ENCODE measurements around the gene DCAF8.

Gene DCAF8

GRCh38 chr1:160186246-160186645 is 76.1 kb downstream of the DCAF8 start:
- TF ChIP-seq CTCF (IDR thresholded peaks at IDR 0.05; ENCODE audit: poor library complexity, severe bottlenecking): no peak
- Histone ChIP-seq H3K27ac (ENCODE audit: poor library complexity, severe bottlenecking) (no peak overlapping the region), H3K36me3 (ENCODE audit: low read depth) (no peaks in the 10 kb centered on the region), H3K4me1 (ENCODE audit: insufficient read depth, poor library complexity, severe bottlenecking) (no peaks in the 10 kb centered on the region), H3K4me3 (ENCODE audit: severe bottlenecking) (no peak overlapping the region), H3K9me3 (ENCODE audit: severe bottlenecking) (no peaks in the 10 kb centered on the region), H3K27me3 (ENCODE audit: insufficient read depth, poor library complexity, severe bottlenecking) (no peaks in the 10 kb centered on the region)
- no peak for ATAC-seq (ENCODE audit: low read depth)
- no peak for DNase-seq (ENCODE audit: low spot score)

GRCh38 chr1:160179336-160179735 is 83.0 kb downstream of the DCAF8 start:
- H3K4me3 ChIP-seq (ENCODE audit: severe bottlenecking): no peak overlapping the region
- ATAC-seq (ENCODE audit: low read depth) (no peak), DNase-seq (ENCODE audit: low spot score) (no peak)
- H3K4me1 ChIP-seq (ENCODE audit: insufficient read depth, poor library complexity, severe bottlenecking): no peaks in the 10 kb centered on the region
- no peak overlapping the region for H3K27ac ChIP-seq (ENCODE audit: poor library complexity, severe bottlenecking)
- no peaks in the 10 kb centered on the region for H3K27me3 ChIP-seq (ENCODE audit: insufficient read depth, poor library complexity, severe bottlenecking)
- H3K9me3 ChIP-seq (ENCODE audit: severe bottlenecking): no peaks in the 10 kb centered on the region
- no peaks in the 10 kb centered on the region for H3K36me3 ChIP-seq (ENCODE audit: low read depth)
- TF ChIP-seq CTCF (IDR thresholded peaks at IDR 0.05; ENCODE audit: poor library complexity, severe bottlenecking): no peak

- ATAC-seq (ENCODE audit: low read depth): no peak
- no peaks in the 10 kb centered on the region for H3K27me3 ChIP-seq (ENCODE audit: insufficient read depth, poor library complexity, severe bottlenecking)
- H3K36me3 ChIP-seq (ENCODE audit: low read depth): no peaks in the 10 kb centered on the region
- H3K27ac ChIP-seq (ENCODE audit: poor library complexity, severe bottlenecking): no peak overlapping the region
- DNase-seq (ENCODE audit: low spot score): no peak
- TF ChIP-seq CTCF (IDR thresholded peaks at IDR 0.05; ENCODE audit: poor library complexity, severe bottlenecking): no peak
- no peaks in the 10 kb centered on the region for H3K4me1 ChIP-seq (ENCODE audit: insufficient read depth, poor library complexity, severe bottlenecking)
- H3K4me3 ChIP-seq (ENCODE audit: severe bottlenecking): no peak overlapping the region
- H3K9me3 ChIP-seq (ENCODE audit: severe bottlenecking): no peaks in the 10 kb centered on the region
Measured at GRCh38 chr1:160178731-160179130, 83.6 kb downstream of the DCAF8 start.

- TF ChIP-seq CTCF (IDR thresholded peaks at IDR 0.05; ENCODE audit: poor library complexity, severe bottlenecking): no peak
- Histone ChIP-seq H3K36me3 (ENCODE audit: low read depth) (no peaks in the 10 kb centered on the region), H3K27ac (ENCODE audit: poor library complexity, severe bottlenecking) (no peak overlapping the region), H3K4me1 (ENCODE audit: insufficient read depth, poor library complexity, severe bottlenecking) (no peaks in the 10 kb centered on the region), H3K4me3 (ENCODE audit: severe bottlenecking) (no peak overlapping the region), H3K27me3 (ENCODE audit: insufficient read depth, poor library complexity, severe bottlenecking) (no peaks in the 10 kb centered on the region), H3K9me3 (ENCODE audit: severe bottlenecking) (no peaks in the 10 kb centered on the region)
- no peak for DNase-seq (ENCODE audit: low spot score)
- ATAC-seq (ENCODE audit: low read depth): no peak
Measured at GRCh38 chr1:160177667-160178066, 84.7 kb downstream of the DCAF8 start.

GRCh38 chr1:160177231-160177630 is 85.1 kb downstream of the DCAF8 start:
- H3K4me3 ChIP-seq (ENCODE audit: severe bottlenecking): no peak overlapping the region
- TF ChIP-seq CTCF (IDR thresholded peaks at IDR 0.05; ENCODE audit: poor library complexity, severe bottlenecking): no peak

More at GRCh38 chr1:160177231-160177630, 85.1 kb downstream of the DCAF8 start:
- H3K36me3 ChIP-seq (ENCODE audit: low read depth): no peaks in the 10 kb centered on the region
- no peak overlapping the region for H3K27ac ChIP-seq (ENCODE audit: poor library complexity, severe bottlenecking)
- no peaks in the 10 kb centered on the region for H3K9me3 ChIP-seq (ENCODE audit: severe bottlenecking)
- H3K27me3 ChIP-seq (ENCODE audit: insufficient read depth, poor library complexity, severe bottlenecking): no peaks in the 10 kb centered on the region
- DNase-seq (ENCODE audit: low spot score): no peak
- H3K4me1 ChIP-seq (ENCODE audit: insufficient read depth, poor library complexity, severe bottlenecking): no peaks in the 10 kb centered on the region
- ATAC-seq (ENCODE audit: low read depth): no peak
